Measurements from ENCODE around the gene KEAP1.

DNA sequence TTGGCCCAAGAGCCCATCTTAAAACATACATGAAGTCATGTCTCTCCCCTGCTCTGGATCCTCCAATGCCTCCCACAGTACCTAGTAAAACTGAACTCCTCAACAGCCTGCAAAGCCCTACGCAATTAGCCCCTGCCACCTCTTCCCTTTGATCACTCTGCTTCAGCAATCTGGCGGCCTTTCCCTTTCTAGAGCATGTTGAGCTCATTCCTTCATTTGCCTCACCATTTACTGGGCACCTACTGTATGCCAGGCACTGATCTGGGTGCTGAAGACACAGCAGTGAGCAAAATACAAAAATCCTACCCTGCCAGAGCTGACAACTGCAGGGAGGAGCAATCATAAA is 2.9 kb downstream of the KEAP1 start:
- TF ChIP-seq CTCF (IDR thresholded peaks at IDR 0.05) (no peak), POLR2A (IDR thresholded peaks at IDR 0.05) (no peak), POLR2AphosphoS5 (IDR thresholded peaks at IDR 0.05; ENCODE audit: insufficient read depth in 1 of 2, low read depth in 1 of 2) (no peak)

All from vagina (tissue), 2 donors.